ENCODE data around the gene CDC123. TPM values are rescaled to one million over a fixed set of nuclear protein-coding genes. Genes with fewer than 3 reads are reported as not detected.

The CDC123 gene
- 118 and 120 TPM in 2 replicates for total RNA-seq

GRCh38 chr10:12195603-12196506 is at the start of gene CDC123, which contains the start of gene NUDT5:
CDC123 (plus strand) TSS chr10:12196188; CDS start chr10:12196246, 58 bp downstream.
NUDT5 (minus strand) TSS chr10:12195891; CDS start chr10:12186291, 9,600 bp downstream.

Other genes with a start within 250 kb of the CDC123 start
- 10.6 and 14.1 TPM in 2 replicates for gene UPF2, start 153.4 kb upstream of the CDC123 start, total RNA-seq
- gene DHTKD1, start 127.2 kb upstream of the CDC123 start, total RNA-seq: 12.3 and 25.6 TPM in 2 replicates
- 1.1 and 5.4 TPM in 2 replicates for gene SEC61A2, start 66.5 kb upstream of the CDC123 start, total RNA-seq
- gene NUDT5, start 297 bp upstream of the CDC123 start, total RNA-seq: 70.8 and 94.3 TPM in 2 replicates
- gene CAMK1D, start 153.4 kb downstream of the CDC123 start, total RNA-seq: 4.8 and 7.1 TPM in 2 replicates

All from airway epithelial cell (primary cell).